Colon (tissue), 2 donors: ENCODE measurements around the gene KCNJ14.
"Not testable (repeated sequence)": the region's sequence is repeated elsewhere in the genome, so short reads cannot be mapped to it uniquely, and the experiment has no call there.

Source experiments
- FAIRE-seq: peaks from 2 replicates; lab custom pipeline; 2012; peaks lifted over from hg19 to GRCh38; lab: Jason Lieb, UNC
- donor health status: control.
- donor health status: control.

KCNJ14 gene

DNA sequence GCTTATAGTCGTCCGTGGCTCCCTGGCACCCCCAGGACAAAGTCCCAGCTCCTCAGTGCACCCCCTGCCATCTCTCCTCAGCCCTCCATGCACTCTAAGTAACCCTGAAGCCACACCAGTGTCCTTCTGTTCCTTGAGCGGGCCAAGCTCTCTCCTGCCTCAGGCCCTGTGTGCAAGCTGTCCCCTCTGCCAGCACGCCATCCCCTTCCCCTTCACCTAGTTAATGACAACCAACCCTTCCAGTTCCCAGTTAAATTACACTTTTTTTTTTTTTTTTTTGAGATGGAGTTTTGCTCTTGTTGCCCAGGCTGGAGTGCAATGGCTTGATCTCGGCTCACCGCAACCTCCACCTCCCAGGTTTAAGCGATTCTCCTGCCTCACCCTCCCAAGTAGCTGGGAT, 33.1 kb downstream of the KCNJ14 start:
- not testable (repeated sequence) for FAIRE-seq

DNA sequence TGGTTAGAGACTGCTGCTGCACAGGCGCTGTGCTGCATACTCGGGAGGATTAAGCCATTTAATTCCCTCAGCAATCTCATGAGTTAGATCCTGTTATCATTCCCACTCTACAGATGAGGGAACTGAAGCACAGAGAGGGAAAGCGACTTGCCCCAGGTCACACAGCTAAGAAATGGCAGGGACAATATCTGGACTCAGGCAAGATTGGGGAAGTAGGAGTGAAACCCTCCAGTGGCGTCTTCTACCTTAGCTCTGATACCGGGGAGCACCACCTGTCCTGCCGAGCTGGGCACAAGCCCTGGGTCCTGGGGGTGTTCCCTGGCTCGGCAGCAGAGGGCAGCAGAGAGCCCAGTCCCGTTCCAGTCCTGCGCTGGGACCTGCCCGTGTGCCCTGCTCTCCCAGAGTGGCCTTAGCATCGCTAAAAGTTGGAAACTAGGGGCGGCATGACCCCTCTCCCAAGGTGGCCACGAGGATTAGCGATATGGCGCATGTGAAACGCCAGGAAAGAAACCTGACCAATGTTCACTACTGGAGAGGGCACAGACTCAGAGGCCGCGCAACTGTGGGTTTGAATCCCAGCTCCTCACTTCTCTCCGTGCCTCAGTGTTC, 34.3 kb downstream of the KCNJ14 start:
- FAIRE-seq, result no peak

DNA sequence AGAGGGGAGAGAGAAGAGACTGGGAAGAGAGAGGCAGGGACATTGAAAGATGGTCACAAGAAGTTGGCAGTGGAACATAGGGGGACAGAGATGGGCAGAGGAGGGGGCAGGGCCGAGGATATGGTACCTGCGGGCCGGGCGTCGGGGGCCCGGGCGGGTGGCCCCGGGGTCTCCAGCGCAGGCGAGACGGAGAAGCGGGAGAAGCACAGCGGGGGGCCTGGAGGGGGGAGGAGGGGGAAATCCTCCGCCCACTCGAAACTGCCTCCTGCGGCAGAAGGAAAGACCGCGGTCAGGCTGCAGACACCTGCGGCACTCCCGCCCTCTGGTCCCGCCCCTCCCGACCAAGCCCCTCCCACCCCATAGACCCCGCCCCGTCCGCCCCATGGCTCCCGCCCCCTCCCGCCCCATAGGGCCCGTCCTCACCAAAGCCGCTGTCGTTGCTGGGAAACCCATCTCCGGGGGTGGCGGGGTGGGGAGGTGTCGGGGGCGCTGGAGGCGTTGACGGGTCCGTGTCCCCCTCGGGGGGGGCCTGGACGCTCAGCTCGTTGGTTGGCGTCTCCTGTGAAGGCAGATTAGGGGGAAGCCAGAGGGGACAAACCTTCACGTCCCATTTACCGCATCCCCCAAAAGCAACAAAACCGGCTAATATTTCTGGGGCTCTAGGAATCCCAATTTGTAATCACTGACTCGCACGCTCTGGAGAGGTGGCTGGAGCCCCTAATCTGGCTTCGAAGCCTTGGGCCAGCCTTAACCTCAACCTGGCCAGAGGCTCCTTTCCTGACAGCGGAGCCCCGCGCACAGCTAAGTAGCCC, 35.8 kb downstream of the KCNJ14 start:
- no peak for FAIRE-seq

DNA sequence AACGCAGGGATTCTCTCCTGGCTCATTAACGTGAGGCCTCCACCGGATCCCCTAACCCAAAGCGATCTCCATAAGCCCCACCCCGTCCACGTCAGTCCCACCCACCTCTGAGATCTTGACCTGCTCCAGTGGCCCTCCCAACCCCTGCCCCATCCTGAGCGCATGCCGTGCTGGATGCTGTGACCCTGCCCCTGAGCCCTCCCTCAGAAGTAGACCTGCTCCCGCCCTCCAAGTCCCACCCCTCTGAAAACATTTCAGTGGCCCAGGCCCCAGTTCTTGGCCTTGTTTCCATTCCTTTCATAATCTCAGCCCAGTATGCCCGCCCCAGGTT, 36.4 kb downstream of the KCNJ14 start:
- no peak for FAIRE-seq

DNA sequence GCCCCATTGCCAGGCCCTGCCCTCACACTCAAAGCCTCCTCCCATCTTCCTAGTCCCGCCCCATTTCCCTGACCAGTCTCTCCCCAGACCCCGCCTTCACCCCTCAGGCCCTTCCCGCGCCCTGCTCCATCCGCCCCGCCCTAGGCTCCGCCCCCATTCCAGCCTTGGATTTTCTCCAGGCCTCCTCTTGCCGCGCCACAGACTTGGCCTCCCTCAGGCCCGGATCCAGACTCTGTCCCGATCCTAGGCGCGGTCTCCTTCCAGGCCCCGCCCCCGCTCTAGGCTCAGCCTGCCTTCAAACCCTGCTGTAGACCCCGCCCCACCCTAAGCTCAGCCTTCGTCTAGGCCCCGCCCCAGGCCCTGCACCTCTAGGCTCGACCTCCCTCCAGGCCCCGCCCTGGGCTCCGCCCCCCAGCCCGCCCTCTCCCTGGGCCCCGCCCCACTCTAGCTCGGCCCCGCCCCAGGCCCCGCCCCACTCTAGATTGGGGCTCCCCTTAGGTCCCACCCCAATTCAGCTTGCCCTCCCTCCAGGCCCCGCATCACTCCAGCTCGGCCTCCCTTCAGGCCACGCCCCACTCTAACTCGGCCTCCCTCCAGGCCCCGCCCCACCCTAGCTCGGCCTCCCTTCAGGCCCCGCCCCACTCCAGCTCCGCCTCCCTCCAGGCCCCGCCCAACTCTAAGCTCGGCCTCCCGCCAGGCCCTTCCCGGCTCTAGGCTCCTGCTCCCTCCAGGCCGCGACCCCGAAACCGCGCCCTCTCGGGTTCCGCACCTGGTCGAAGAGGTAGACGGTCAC, 37.7 kb downstream of the KCNJ14 start:
- no peak for FAIRE-seq

DNA sequence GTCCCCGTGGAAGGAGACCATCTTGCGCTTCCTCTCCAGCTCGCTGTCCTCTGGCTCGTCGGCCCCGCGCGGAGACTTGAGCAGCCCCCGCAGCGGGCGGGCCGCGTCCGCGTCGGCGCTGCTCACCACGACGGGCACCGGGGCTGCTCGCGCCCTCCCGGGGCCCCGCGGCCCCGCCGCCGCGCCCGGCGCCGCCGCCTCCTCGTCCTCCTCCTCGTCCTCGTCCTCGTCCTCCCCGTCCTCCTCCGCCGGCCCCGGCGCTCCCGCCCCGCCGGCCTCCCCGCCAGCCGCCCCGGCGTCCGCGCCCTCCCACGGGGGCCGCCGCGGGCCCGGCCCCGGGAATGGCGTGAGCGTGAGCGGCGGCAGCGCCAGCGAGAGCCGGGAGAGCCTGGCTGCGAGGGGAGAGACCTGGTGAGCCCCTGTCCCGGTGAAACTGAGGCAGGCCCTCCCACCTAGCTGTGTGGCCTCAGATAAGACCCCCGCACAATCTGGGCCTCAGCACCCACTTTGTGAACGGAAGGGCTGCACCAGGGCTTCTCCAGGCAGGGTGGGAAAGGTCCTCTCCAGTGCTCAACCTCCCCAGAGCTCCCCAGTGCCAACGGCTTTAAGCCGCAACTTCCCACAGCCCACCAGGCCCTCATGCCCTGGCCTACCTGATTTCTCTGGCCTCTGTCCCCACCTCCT, 38.5 kb downstream of the KCNJ14 start:
- no peak for FAIRE-seq

DNA sequence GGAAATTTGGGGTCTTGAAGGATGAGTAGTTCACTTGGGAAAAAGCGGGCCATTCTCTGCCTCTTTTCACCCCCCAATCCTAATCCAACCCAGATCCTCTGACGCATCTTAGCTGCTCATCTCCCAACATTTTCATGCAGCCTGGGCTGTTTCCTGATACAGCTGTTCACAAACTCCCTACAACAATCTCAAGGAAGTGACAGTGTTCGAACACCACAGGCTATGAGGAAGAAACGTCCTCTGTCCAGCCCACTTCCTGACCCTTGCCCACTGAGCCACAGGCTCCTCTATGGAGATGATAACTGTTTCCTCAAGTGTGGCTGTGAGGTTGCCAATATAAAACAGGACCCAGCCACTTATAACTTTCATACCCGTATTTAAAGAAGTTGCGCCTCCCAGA, 40.0 kb downstream of the KCNJ14 start:
- no peak for FAIRE-seq

DNA sequence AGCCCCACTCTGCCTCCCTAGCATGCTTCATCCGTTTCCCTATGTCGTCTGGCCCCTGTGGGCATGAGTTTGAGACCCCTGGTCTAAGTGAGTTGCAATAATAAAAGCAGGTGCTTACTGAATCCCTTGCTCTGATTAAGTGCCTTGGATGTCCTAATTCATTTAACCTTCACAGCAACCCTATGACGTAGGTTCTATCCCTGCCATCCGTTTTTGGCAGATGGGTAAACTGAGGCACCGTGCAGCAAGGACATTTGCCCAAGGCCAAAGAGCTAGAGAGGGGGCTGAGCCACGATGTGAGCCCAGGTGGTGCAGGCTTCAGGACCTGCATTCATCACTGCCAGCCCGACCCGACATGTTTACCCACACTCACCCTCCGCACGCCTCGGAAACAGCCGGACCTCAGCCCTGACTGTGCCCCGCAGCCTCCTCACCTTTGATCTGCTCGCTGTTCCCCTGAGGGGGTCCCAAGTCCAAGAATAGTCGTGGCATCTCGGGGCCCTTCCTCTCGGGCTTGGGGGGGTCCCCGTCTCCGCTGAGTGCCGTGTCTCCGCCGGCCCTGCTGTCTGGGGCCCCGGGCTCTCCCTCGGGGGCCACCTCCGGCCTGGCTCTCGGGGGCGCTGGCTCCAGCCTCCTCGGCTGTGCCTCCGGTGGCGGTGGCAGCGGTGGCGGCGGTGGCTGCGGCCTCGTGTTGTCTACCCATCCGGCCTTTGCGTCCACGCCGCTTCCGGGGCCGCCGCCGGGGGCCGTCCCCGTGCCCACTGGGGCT, 41.8 kb downstream of the KCNJ14 start:
- FAIRE-seq, result no peak

DNA sequence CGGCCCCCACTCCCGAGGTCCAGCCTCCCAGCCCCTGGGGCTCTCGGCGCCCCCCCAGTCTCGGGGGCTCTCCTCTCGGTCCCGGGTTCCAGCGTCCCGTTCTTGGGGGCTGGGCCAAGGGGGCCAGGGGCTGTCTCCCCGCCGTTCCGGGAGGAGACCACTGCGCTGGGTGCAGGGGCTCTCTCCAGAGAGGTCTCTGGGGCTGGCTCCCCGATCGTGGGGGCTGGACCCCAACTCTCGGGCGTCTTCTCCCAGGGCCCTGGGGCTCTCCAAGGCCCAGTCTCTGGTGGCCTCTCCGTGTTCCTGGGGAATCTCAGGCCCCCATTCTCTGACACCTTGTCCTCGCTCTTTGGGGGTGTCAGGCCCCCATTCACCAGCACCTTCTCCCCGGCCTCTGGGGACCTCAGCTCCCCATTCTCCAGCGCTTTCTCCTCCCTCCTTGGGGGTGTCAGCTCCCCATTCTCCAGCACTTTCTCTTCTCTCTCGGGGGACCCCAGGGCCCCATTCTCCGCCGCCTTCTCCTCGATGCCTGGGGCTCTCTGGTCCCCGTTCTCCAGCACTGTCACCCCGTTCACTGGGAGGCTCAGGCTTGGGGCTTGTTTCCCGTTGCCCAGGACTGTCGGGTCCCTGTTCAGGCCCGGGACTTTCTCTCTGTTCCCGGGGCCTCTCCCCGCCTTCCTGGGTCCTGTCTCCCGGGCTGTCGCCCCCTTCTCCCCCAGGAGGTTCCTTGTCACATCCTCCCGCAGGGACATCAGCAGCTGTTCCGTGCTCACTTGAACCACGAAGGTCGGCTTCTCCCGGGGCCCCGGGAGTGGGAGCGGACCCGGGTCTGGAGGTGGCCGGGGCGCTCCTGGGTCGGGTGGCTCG, 42.6 kb downstream of the KCNJ14 start:
- FAIRE-seq, result no peak

DNA sequence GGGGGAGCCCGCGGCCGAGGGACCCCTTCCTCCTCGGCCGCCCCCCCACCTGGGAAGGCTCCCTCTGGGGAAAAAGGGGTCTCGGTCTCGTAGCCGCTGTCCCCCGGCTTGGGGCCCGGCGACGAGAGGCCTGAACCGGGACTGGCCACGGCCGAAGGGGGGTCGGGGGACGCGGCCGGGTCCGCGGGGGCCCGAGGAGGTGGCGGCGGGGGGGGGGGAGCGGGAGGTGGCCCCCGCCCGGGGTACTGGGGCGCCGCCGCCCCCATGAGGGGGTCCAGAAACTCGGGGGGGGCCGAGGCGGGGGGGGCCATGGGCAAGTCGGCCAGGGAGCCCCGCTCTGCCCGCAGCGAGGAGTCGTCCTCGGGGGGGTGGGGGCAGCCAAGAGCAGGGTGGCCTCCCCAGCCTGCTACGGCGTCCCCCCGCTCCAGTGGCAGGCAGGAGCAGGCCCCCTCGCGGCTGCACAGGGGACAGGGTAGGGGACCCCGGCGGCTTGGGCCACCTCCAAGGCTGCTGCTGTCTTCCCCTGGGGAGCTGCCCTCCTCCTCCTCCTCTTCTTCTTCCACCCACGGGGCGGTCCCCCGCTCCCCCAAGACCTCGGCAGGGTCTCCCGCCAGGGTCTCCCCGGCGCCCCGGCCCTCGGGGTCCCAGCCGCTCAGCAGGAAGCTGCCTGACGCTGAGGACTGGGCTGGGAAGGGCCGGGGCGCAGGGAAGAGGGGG, 43.4 kb downstream of the KCNJ14 start:
- no peak for FAIRE-seq

DNA sequence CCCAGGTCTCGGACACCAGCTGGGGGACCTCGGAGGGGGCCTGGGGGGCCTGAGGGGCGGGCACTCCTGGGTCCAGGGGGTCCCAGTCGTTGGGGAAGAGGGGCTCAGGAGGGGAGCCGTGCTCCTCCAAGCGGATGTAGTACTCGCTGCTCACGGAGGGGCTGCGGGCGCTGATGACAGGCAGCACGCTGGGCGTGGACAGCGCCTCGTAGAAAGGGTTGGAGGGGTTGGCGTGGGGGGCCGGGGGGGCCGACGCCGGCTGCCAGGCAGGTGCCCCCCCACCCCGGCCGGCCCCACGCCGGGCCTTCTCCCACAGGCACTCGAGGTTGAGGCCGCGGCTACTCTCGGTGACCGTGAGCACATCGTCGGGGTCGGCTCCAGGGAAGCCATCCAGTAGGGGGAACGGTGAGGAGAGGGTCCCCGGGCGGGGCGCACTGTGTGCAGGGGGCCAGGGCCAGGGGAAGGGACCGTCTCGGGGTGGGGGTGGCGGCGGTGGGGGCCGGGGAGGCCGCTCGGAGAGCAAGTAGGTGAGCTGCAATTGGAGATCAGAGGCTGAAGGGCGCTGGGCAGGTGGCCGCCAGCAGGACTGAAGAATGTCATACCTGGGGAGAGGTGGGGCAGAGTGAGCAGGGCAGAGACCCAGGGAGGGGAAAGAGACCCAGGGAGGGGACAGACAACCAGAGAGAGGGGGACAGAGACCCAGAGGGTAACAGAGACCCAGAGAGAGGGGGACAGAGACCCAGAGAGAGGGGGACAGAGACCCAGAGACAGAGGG, 44.1 kb downstream of the KCNJ14 start:
- FAIRE-seq, result no peak

DNA sequence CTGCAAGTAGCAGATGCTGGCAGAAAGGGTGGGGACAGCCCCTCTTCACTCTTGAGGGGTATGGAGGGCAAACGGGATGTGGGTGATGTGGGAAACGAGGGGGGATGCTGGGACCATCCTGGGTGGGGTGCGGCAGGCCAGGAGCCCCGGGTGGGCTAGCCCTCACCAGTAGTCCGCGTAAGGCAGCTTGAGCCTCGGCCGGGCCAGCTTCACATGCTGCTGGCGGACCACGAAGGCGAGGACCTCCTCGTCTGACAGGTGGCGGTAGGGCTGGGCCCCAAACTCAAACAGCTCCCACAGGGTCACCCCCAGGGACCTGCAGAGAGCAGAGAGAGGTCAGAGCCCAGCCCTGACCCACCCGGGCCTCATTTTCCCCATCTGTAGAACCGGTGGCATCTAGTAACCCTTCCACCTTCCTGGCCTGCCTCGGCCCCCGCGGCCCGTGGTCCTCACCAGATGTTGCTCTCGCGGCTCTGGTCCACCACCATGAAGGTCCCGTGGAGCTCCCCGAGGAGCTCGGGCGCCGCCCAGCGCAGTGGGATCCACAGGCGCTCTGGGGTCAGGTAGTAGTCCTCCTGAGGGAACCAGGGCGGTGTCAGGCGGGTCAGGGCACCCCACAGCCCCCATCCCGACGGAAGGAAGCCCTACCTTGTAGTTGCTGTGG, 45.6 kb downstream of the KCNJ14 start:
- FAIRE-seq, result no peak

DNA sequence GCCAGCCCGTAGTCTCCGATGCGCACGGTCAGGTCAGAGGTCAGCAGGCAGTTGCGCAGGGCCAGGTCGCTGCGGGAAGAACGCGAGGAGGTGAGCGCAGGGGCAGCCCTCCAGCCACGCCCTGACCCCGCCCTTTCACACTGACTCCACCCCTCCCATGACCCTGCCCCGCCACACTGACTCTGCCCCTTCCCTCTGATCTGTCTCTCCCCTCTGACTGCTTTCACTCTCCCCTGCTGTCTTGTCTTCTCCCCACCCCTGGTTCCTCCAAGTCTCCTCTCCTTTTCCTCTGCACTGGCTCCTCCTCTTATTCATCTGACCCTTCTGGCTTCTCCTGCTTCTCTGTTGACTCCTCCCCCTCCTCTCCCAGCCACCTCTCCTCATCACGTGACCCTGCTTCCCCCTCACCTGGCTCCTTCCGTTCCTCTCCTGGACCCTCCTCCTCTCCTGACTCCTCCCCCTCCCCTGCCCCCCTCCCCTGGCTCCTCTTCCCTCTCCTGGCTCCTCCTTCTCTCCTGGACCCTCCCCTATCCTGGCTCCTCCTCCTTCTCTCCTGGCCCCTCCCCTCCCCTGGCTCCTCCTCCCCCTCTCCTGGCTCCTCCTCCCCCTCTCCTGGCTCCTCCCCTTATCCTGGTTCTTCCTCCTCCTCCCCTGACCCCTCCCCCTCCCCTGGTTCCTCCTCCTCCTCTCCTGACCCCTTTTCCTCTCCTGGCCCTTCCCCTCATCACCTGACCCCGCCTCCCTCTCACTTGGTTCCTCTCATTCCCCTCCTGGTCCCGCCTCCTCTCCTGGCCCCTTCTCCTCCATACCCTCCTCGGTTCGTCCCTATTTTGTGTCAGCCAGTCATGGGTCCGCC, 46.3 kb downstream of the KCNJ14 start:
- no peak for FAIRE-seq

DNA sequence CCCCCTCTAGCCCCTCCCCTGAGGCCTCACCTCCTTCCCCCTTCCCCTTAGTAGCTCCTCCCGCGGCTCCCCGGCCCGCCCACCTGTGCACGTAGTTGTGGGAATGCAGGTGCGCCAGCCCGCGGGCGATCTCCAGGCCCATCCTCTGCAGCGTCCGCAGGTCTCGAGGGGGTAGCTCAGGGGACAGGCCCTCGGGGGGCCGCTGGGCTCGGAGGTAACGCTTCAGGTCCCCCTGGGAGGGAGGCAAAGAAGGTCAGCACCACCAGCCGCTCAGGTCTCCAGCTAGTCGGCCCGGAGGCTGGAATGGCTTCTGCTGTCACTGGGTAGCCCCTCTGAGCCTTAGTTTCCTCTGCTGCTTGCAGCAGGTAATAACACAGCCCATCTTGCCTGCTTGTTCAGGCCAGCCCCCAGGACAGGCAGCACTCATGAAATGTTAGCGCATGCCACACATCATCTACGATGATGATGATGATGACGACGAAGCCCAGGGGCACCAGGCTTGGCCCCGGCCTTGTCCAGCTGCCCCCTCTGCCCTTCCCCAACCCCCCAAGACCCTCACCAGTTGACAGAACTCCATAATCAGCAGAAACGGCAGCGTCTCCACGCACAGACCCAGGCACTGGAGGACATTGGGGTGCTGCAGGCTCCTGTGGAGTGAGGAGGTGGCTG, 47.1 kb downstream of the KCNJ14 start:
- no peak for FAIRE-seq

DNA sequence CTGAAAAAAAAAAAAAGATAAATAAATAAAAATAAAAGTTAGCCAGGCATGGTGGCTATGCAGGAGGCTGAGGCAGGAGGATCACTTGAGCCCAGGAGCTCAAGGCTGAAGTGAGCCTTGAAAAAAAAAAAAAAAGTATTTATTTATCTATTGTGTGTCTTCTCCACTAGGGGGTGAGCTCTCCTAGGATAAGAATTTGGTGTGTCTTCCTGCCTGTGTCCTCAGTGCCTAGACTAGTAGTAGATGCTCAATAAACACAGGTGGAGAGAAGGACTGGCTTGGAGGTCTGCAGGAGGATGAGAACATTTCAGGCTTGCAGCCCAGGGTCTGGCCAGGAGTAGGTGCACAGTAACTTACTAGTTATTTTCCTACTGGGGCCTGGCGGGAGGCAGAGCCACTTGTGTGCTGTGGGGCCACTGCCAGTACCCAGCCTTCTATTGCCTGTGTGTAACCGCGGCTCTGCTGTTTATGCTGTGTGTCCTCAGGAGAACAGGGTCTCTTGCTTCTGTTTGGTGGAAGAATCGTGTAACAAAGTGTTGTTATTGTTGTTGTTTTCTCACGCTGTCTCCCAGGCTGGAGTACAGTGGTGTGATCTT, 50.9 kb downstream of the KCNJ14 start:
- no peak for FAIRE-seq

DNA sequence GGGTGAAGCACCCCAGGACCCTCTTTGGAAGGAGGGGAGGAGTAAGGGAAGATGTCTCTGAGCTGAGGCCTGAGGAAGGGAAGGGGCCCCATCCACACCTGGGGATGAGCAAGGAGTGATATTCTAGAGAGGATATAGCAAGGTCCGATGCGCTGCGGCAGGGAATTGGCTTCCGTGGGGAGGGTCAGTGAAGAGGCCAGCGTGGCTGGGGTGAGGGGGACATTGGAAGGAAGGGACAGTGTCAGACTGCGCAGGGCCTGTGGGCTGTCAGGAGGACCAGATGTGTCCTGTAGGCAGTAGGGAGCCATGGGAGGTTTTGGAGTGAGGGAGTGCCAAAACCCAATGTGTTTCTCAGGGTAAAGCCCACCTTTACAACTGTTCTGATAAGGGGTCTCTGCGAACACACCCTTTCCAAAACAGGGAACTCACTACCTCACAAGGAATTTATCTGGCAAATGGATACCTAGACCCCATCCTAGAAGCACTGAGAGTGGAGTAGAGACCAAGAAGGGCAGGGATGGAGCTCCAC, 52.6 kb downstream of the KCNJ14 start:
- no peak for FAIRE-seq
